HG02623 (cell line): Measurements from ENCODE around the gene AKT1.

Experiments
- ATAC-seq: cut with Tn5 transposase; IDR thresholded peaks from one replicate; pipeline ENCODE4 v1.9.1; 2021; ENCODE audit warnings: moderate library complexity; ENCODE audit not compliant: unreplicated experiment

The AKT1 gene

GRCh38 chr14:104774453-104775072, 21.0 kb downstream of the AKT1 start:
- ATAC-seq = no peak

GRCh38 chr14:104773505-104774452, 21.8 kb downstream of the AKT1 start:
- ATAC-seq = no peak

- ATAC-seq = no peak
These were observed 22.6 kb downstream of the AKT1 start for GRCh38 chr14:104772707-104773504.

- ATAC-seq = no peak
These were observed 23.4 kb downstream of the AKT1 start for GRCh38 chr14:104771918-104772706.

- no peak for ATAC-seq
These were observed 24.2 kb downstream of the AKT1 start for GRCh38 chr14:104771374-104771773.

- no peak for ATAC-seq
These were observed 24.7 kb downstream of the AKT1 start for GRCh38 chr14:104770851-104771272.

- ATAC-seq = no peak
These were observed 25.4 kb downstream of the AKT1 start for GRCh38 chr14:104770072-104770579.

- ATAC-seq = no peak
These were observed 26.1 kb downstream of the AKT1 start for GRCh38 chr14:104769324-104770071.

GRCh38 chr14:104768437-104769323, 26.9 kb downstream of the AKT1 start:
- ATAC-seq = no peak

- no peak for ATAC-seq
These were observed 28.0 kb downstream of the AKT1 start for GRCh38 chr14:104767634-104767918.

- ATAC-seq = no peak
These were observed 28.5 kb downstream of the AKT1 start for GRCh38 chr14:104766863-104767633.

GRCh38 chr14:104766256-104766862, 29.2 kb downstream of the AKT1 start:
- ATAC-seq = no peak

- no peak for ATAC-seq
These were observed 30.0 kb downstream of the AKT1 start for GRCh38 chr14:104765517-104765916.

- ATAC-seq = no peak
These were observed 36.3 kb downstream of the AKT1 start for GRCh38 chr14:104758981-104759969.

GRCh38 chr14:104757681-104758392, 37.7 kb downstream of the AKT1 start:
- no peak for ATAC-seq

GRCh38 chr14:104757238-104757585, 38.3 kb downstream of the AKT1 start:
- ATAC-seq = no peak
